ENCODE results near the gene FBLL1. TPM values are rescaled to one million over a fixed set of nuclear protein-coding genes. Genes with fewer than 3 reads are reported as not detected.

Gene FBLL1
- total and polyA plus RNA-seq, 2 experiments from 2014 or later = 2.3 to 6.0 TPM

DNA sequence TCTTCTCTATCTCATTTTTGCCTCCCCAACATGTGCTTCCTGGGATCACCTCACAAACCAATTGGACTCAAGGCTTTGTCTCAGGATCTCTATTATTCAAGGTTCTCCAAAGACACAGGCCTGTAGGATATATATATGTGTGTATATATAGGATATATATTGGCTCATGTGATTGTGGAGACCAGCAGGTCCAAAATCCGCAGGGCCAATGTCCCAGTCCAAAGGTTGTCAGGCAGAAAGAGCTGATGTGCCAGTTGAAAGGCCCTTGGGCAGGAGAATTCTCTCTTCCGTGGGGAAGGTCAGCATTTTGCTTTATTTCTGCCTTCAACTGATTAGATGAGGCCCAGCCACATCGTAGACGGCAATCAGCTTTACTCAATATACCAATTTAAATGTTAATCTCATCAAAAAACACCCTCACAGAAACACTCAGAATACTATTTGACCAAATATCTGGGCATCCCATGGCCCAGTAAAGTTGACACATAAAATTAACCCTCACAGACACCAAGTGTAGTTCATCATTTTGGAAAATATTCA lies 1.3 kb upstream of the FBLL1 start:
- Mint-ChIP-seq H3K4me3 (no peak overlapping the region), H3K36me3 (ENCODE audit: low read depth) (peaks cover 12% of the 10 kb centered on the region), H3K9me3 (peaks cover 12% of the 10 kb centered on the region; the same call in 2 of the 3 replicates), H3K4me1 (peaks cover 33% of the 10 kb centered on the region; the same call in 2 of the 3 replicates), H3K27me3 (ENCODE audit: insufficient read depth, low read depth, poor library complexity) (peaks cover 24% of the 10 kb centered on the region), H3K27ac (no peak overlapping the region)
- no peaks in the 10 kb centered on the region for H3K79me2 ChIP-seq (replicated peaks; ENCODE audit: insufficient read depth)
- no peaks in the 10 kb centered on the region for H3K9me2 ChIP-seq (ENCODE audit: insufficient read depth)
- H3K36me3 ChIP-seq (ENCODE audit: insufficient read depth) = no peaks in the 10 kb centered on the region; the same call in 1 of the 2 replicates
- DNase-seq (ENCODE audit: low spot score) = no peak
- H2AFZ ChIP-seq = no peak overlapping the region
- TF ChIP-seq EZH2 (IDR thresholded peaks at IDR 0.05; ENCODE audit: low read depth, unreplicated experiment) (no peak), JUNB (IDR thresholded peaks at IDR 0.05; ENCODE audit: unreplicated experiment) (no peak), CREB1 (CRISPR knock-in tag; IDR thresholded peaks at IDR 0.05; ENCODE audit: low read depth) (no peak), STAT1 (IDR thresholded peaks at IDR 0.05; ENCODE audit: unreplicated experiment) (no peak)
- TF ChIP-seq, protein P1, sequence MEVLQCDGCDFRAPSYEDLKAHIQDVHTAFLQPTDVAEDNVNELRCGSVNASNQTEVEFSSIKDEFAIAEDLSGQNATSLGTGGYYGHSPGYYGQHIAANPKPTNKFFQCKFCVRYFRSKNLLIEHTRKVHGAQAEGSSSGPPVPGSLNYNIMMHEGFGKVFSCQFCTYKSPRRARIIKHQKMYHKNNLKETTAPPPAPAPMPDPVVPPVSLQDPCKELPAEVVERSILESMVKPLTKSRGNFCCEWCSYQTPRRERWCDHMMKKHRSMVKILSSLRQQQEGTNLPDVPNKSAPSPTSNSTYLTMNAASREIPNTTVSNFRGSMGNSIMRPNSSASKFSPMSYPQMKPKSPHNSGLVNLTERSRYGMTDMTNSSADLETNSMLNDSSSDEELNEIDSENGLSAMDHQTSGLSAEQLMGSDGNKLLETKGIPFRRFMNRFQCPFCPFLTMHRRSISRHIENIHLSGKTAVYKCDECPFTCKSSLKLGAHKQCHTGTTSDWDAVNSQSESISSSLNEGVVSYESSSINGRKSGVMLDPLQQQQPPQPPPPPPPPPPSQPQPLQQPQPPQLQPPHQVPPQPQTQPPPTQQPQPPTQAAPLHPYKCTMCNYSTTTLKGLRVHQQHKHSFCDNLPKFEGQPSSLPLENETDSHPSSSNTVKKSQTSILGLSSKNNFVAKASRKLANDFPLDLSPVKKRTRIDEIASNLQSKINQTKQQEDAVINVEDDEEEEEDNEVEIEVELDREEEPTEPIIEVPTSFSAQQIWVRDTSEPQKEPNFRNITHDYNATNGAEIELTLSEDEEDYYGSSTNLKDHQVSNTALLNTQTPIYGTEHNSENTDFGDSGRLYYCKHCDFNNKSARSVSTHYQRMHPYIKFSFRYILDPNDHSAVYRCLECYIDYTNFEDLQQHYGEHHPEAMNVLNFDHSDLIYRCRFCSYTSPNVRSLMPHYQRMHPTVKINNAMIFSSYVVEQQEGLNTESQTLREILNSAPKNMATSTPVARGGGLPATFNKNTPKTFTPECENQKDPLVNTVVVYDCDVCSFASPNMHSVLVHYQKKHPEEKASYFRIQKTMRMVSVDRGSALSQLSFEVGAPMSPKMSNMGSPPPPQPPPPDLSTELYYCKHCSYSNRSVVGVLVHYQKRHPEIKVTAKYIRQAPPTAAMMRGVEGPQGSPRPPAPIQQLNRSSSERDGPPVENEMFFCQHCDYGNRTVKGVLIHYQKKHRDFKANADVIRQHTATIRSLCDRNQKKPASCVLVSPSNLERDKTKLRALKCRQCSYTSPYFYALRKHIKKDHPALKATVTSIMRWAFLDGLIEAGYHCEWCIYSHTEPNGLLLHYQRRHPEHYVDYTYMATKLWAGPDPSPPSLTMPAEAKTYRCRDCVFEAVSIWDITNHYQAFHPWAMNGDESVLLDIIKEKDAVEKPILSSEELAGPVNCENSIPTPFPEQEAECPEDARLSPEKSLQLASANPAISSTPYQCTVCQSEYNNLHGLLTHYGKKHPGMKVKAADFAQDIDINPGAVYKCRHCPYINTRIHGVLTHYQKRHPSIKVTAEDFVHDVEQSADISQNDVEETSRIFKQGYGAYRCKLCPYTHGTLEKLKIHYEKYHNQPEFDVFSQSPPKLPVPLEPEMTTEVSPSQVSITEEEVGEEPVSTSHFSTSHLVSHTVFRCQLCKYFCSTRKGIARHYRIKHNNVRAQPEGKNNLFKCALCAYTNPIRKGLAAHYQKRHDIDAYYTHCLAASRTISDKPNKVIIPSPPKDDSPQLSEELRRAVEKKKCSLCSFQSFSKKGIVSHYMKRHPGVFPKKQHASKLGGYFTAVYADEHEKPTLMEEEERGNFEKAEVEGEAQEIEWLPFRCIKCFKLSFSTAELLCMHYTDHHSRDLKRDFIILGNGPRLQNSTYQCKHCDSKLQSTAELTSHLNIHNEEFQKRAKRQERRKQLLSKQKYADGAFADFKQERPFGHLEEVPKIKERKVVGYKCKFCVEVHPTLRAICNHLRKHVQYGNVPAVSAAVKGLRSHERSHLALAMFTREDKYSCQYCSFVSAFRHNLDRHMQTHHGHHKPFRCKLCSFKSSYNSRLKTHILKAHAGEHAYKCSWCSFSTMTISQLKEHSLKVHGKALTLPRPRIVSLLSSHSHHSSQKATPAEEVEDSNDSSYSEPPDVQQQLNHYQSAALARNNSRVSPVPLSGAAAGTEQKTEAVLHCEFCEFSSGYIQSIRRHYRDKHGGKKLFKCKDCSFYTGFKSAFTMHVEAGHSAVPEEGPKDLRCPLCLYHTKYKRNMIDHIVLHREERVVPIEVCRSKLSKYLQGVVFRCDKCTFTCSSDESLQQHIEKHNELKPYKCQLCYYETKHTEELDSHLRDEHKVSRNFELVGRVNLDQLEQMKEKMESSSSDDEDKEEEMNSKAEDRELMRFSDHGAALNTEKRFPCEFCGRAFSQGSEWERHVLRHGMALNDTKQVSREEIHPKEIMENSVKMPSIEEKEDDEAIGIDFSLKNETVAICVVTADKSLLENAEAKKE (CRISPR knock-in tag; IDR thresholded peaks at IDR 0.05) = no peak
- no peak overlapping the region for H3K27ac ChIP-seq (ENCODE audit: low read depth)
- H3K4me1 ChIP-seq (ENCODE audit: insufficient read depth) = peaks cover 20% of the 10 kb centered on the region
- H3F3A ChIP-seq (replicated peaks; ENCODE audit: low read depth) = 0 out of 2 replicates have a peak, but pooled peaks cover 7% of the 10 kb centered on the region
- no peak overlapping the region for H3K4me2 ChIP-seq
- peaks cover 26% of the 10 kb centered on the region for H3K27me3 ChIP-seq (ENCODE audit: insufficient read depth)
- ATAC-seq = no peak
- peaks cover 10% of the 10 kb centered on the region for H4K20me1 ChIP-seq (replicated peaks; ENCODE audit: insufficient read depth)
- H3K4me3 ChIP-seq = no peak overlapping the region

All from GM23338 (cell line).